ENCODE results near the gene LYSET.

DNA sequence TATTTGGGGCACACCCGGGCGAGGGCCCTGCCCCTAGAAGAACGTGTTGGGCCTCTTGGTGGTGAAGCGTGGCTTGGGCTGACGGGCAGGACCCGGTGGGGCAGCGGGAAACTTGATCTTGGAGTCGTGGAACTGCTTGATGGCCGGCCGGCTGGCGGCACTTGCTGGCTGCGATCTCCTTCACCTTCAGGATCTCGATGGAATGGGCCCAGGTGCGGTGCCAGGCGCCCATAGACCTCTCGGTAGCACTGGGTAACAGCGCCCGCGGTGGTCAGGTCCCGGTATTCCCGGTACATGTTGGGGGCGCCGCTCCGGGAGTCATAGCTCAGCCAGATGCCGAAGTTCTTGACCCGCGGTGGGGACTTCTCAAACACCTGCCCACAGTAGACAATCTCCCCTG lies 38.4 kb downstream of the LYSET start:
- TF ChIP-seq, protein P1, sequence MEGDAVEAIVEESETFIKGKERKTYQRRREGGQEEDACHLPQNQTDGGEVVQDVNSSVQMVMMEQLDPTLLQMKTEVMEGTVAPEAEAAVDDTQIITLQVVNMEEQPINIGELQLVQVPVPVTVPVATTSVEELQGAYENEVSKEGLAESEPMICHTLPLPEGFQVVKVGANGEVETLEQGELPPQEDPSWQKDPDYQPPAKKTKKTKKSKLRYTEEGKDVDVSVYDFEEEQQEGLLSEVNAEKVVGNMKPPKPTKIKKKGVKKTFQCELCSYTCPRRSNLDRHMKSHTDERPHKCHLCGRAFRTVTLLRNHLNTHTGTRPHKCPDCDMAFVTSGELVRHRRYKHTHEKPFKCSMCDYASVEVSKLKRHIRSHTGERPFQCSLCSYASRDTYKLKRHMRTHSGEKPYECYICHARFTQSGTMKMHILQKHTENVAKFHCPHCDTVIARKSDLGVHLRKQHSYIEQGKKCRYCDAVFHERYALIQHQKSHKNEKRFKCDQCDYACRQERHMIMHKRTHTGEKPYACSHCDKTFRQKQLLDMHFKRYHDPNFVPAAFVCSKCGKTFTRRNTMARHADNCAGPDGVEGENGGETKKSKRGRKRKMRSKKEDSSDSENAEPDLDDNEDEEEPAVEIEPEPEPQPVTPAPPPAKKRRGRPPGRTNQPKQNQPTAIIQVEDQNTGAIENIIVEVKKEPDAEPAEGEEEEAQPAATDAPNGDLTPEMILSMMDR (IDR thresholded peaks at IDR 0.05), result no peak
- no peak for TF ChIP-seq POLR2A (IDR thresholded peaks at IDR 0.05)
